ENCODE data around the gene TNFRSF13B.

The TNFRSF13B gene

GRCh38 chr17:16950488-16950887 is 21.4 kb downstream of the TNFRSF13B start:
- H4K8ac ChIP-seq (ENCODE audit: low read depth, low read length), result no peak overlapping the region

GRCh38 chr17:16948587-16949376 is 23.1 kb downstream of the TNFRSF13B start:
- Histone ChIP-seq H2BK12ac (ENCODE audit: low read length) (no peak overlapping the region), H2AFZ (ENCODE audit: insufficient read depth, low read length, poor library complexity) (no peak overlapping the region), H3K79me1 (ENCODE audit: low read length) (no peaks in the 10 kb centered on the region), H4K8ac (ENCODE audit: low read depth, low read length) (no peak overlapping the region), H3K4me2 (ENCODE audit: low read length) (no peak overlapping the region), H3K9me3 (ENCODE audit: insufficient read depth, low read depth, low read length) (peaks cover 9% of the 10 kb centered on the region), H3K23ac (ENCODE audit: low read length) (no peak overlapping the region), H3K4me1 (ENCODE audit: control insufficient read depth in 1 of 2, insufficient read depth in 2 of 2, low read length in 2 of 2) (no peaks in the 10 kb centered on the region), H2BK5ac (ENCODE audit: low read depth, low read length, poor library complexity) (no peak overlapping the region), H3K79me2 (ENCODE audit: control insufficient read depth, insufficient read depth, low read length, poor library complexity) (no peaks in the 10 kb centered on the region), H3K4me3 (ENCODE audit: low read depth, low read length) (no peak overlapping the region), H4K91ac (ENCODE audit: low read depth, low read length) (no peak overlapping the region), H3K4ac (ENCODE audit: low read depth, low read length) (no peak overlapping the region), H3K14ac (ENCODE audit: low read length) (no peak overlapping the region), H2BK120ac (ENCODE audit: insufficient read depth, low read length, poor library complexity) (no peak overlapping the region), H3K27me3 (ENCODE audit: insufficient read depth, low read length) (no peaks in the 10 kb centered on the region), H4K12ac (ENCODE audit: low read depth, low read length) (no peak overlapping the region), H3K9ac (ENCODE audit: low read length) (no peak overlapping the region), H3K18ac (ENCODE audit: low read length) (no peak overlapping the region), H3K27ac (ENCODE audit: low read depth, low read length) (no peak overlapping the region), H2AK5ac (ENCODE audit: low read length) (no peak overlapping the region), H3K36me3 (ENCODE audit: control insufficient read depth in 1 of 2, insufficient read depth in 2 of 2, low read length in 2 of 2) (no peaks in the 10 kb centered on the region)
- whole genome bisulfite sequencing (ENCODE audit: extremely low coverage, insufficient coverage, insufficient read length), result no CpG with 5 or more reads among the region's 6 CpGs
- no peak for DNase-seq

More at GRCh38 chr17:16950488-16950887, 21.4 kb downstream of the TNFRSF13B start:
- DNase-seq, result no peak
- no peaks in the 10 kb centered on the region for H3K79me1 ChIP-seq (ENCODE audit: low read length)
- H3K9me3 ChIP-seq (ENCODE audit: insufficient read depth, low read depth, low read length), result peaks cover 9% of the 10 kb centered on the region
- no peak overlapping the region for H3K4ac ChIP-seq (ENCODE audit: low read depth, low read length)
- no peak overlapping the region for H4K91ac ChIP-seq (ENCODE audit: low read depth, low read length)
- no peak overlapping the region for H3K4me2 ChIP-seq (ENCODE audit: low read length)
- no peak overlapping the region for H3K18ac ChIP-seq (ENCODE audit: low read length)
- H3K9ac ChIP-seq (ENCODE audit: low read length), result no peak overlapping the region
- no peaks in the 10 kb centered on the region for H3K36me3 ChIP-seq (ENCODE audit: control insufficient read depth in 1 of 2, insufficient read depth in 2 of 2, low read length in 2 of 2)
- H3K27me3 ChIP-seq (ENCODE audit: insufficient read depth, low read length), result no peaks in the 10 kb centered on the region
- no peak overlapping the region for H2AFZ ChIP-seq (ENCODE audit: insufficient read depth, low read length, poor library complexity)
- no peaks in the 10 kb centered on the region for H3K4me1 ChIP-seq (ENCODE audit: control insufficient read depth in 1 of 2, insufficient read depth in 2 of 2, low read length in 2 of 2)
- H3K23ac ChIP-seq (ENCODE audit: low read length), result no peak overlapping the region
- no peak overlapping the region for H3K4me3 ChIP-seq (ENCODE audit: low read depth, low read length)
- H2BK12ac ChIP-seq (ENCODE audit: low read length), result no peak overlapping the region
- H4K12ac ChIP-seq (ENCODE audit: low read depth, low read length), result no peak overlapping the region
- no peaks in the 10 kb centered on the region for H3K79me2 ChIP-seq (ENCODE audit: control insufficient read depth, insufficient read depth, low read length, poor library complexity)
- no peak overlapping the region for H3K27ac ChIP-seq (ENCODE audit: low read depth, low read length)
- no peak overlapping the region for H3K14ac ChIP-seq (ENCODE audit: low read length)
- H2BK5ac ChIP-seq (ENCODE audit: low read depth, low read length, poor library complexity), result no peak overlapping the region
- no CpG with 5 or more reads among the region's 5 CpGs for WGBS (ENCODE audit: extremely low coverage, insufficient coverage, insufficient read length)
- no peak overlapping the region for H2BK120ac ChIP-seq (ENCODE audit: insufficient read depth, low read length, poor library complexity)
- H2AK5ac ChIP-seq (ENCODE audit: low read length), result no peak overlapping the region

- Histone ChIP-seq H3K4ac (ENCODE audit: low read depth, low read length) (no peak overlapping the region), H3K18ac (ENCODE audit: low read length) (no peak overlapping the region), H3K36me3 (ENCODE audit: control insufficient read depth in 1 of 2, insufficient read depth in 2 of 2, low read length in 2 of 2) (no peaks in the 10 kb centered on the region), H4K91ac (ENCODE audit: low read depth, low read length) (no peak overlapping the region), H2AFZ (ENCODE audit: insufficient read depth, low read length, poor library complexity) (no peak overlapping the region), H3K4me3 (ENCODE audit: low read depth, low read length) (no peak overlapping the region), H3K79me2 (ENCODE audit: control insufficient read depth, insufficient read depth, low read length, poor library complexity) (no peaks in the 10 kb centered on the region), H3K23ac (ENCODE audit: low read length) (no peak overlapping the region), H2BK12ac (ENCODE audit: low read length) (no peak overlapping the region), H3K27ac (ENCODE audit: low read depth, low read length) (no peak overlapping the region), H2BK120ac (ENCODE audit: insufficient read depth, low read length, poor library complexity) (no peak overlapping the region), H2AK5ac (ENCODE audit: low read length) (no peak overlapping the region), H2BK5ac (ENCODE audit: low read depth, low read length, poor library complexity) (no peak overlapping the region), H3K9me3 (ENCODE audit: insufficient read depth, low read depth, low read length) (peaks cover 9% of the 10 kb centered on the region), H3K27me3 (ENCODE audit: insufficient read depth, low read length) (no peaks in the 10 kb centered on the region), H3K4me2 (ENCODE audit: low read length) (no peak overlapping the region), H3K9ac (ENCODE audit: low read length) (no peak overlapping the region), H3K79me1 (ENCODE audit: low read length) (no peaks in the 10 kb centered on the region), H4K8ac (ENCODE audit: low read depth, low read length) (no peak overlapping the region), H3K4me1 (ENCODE audit: control insufficient read depth in 1 of 2, insufficient read depth in 2 of 2, low read length in 2 of 2) (no peaks in the 10 kb centered on the region), H3K14ac (ENCODE audit: low read length) (no peak overlapping the region), H4K12ac (ENCODE audit: low read depth, low read length) (no peak overlapping the region)
- DNase-seq, result no peak
- WGBS (ENCODE audit: extremely low coverage, insufficient coverage, insufficient read length), result no CpG with 5 or more reads among the region's 3 CpGs
Measured at GRCh38 chr17:16947470-16947869, 24.4 kb downstream of the TNFRSF13B start.

GRCh38 chr17:16945663-16946218 is 26.2 kb downstream of the TNFRSF13B start:
- H3K9ac ChIP-seq (ENCODE audit: low read length), result no peak overlapping the region
- no peaks in the 10 kb centered on the region for H3K36me3 ChIP-seq (ENCODE audit: control insufficient read depth in 1 of 2, insufficient read depth in 2 of 2, low read length in 2 of 2)
- H2BK120ac ChIP-seq (ENCODE audit: insufficient read depth, low read length, poor library complexity), result no peak overlapping the region
- no peak overlapping the region for H4K8ac ChIP-seq (ENCODE audit: low read depth, low read length)
- no peak overlapping the region for H3K4ac ChIP-seq (ENCODE audit: low read depth, low read length)
- no peak for DNase-seq
- no peak overlapping the region for H2AFZ ChIP-seq (ENCODE audit: insufficient read depth, low read length, poor library complexity)
- H3K79me1 ChIP-seq (ENCODE audit: low read length), result no peaks in the 10 kb centered on the region
- no peak overlapping the region for H4K91ac ChIP-seq (ENCODE audit: low read depth, low read length)
- no peak overlapping the region for H3K4me3 ChIP-seq (ENCODE audit: low read depth, low read length)
- H2BK5ac ChIP-seq (ENCODE audit: low read depth, low read length, poor library complexity), result no peak overlapping the region
- H3K79me2 ChIP-seq (ENCODE audit: control insufficient read depth, insufficient read depth, low read length, poor library complexity), result no peaks in the 10 kb centered on the region
- H3K14ac ChIP-seq (ENCODE audit: low read length), result no peak overlapping the region
- H3K18ac ChIP-seq (ENCODE audit: low read length), result no peak overlapping the region
- H4K12ac ChIP-seq (ENCODE audit: low read depth, low read length), result no peak overlapping the region
- WGBS (ENCODE audit: extremely low coverage, insufficient coverage, insufficient read length), result no CpG with 5 or more reads among the region's 10 CpGs
- no peak overlapping the region for H3K23ac ChIP-seq (ENCODE audit: low read length)
- H2BK12ac ChIP-seq (ENCODE audit: low read length), result no peak overlapping the region
- H3K27me3 ChIP-seq (ENCODE audit: insufficient read depth, low read length), result no peaks in the 10 kb centered on the region
- no peak overlapping the region for H3K4me2 ChIP-seq (ENCODE audit: low read length)
- no peak overlapping the region for H3K27ac ChIP-seq (ENCODE audit: low read depth, low read length)
- peaks cover 9% of the 10 kb centered on the region for H3K9me3 ChIP-seq (ENCODE audit: insufficient read depth, low read depth, low read length)
- no peaks in the 10 kb centered on the region for H3K4me1 ChIP-seq (ENCODE audit: control insufficient read depth in 1 of 2, insufficient read depth in 2 of 2, low read length in 2 of 2)
- no peak overlapping the region for H2AK5ac ChIP-seq (ENCODE audit: low read length)

Measured in trophoblast cell (in vitro differentiated cells and primary cell).